Type B pancreatic cell (in vitro differentiated cells): Measurements from ENCODE around the gene LRRFIP1. TPM values are rescaled to one million over a fixed set of nuclear protein-coding genes. Genes with fewer than 3 reads are reported as not detected.
"Not testable (repeated sequence)": the region's sequence is repeated elsewhere in the genome, so short reads cannot be mapped to it uniquely, and the experiment has no call there.

ENCODE experiments used
- DNase-seq: peaks from one replicate; pipeline ENCODE4 v3.0.0; 2021; ENCODE audit warnings: mixed read lengths; ENCODE audit not compliant: unreplicated experiment; ENCODE audit errors: extremely low spot score
- H3K27ac Mint-ChIP-seq: 2 replicates; pipeline ENCODE4 v1.8.0; 2021; ENCODE audit warnings: mild to moderate bottlenecking, mixed read lengths
- H3K27me3 Mint-ChIP-seq: 2 replicates; pipeline ENCODE4 v1.8.0; 2021; ENCODE audit warnings: mixed read lengths
- H3K36me3 Mint-ChIP-seq: 2 replicates; pipeline ENCODE4 v1.8.0; 2021; ENCODE audit warnings: mixed read lengths
- H3K4me1 Mint-ChIP-seq: one replicate; pipeline ENCODE4 v1.8.0; 2021; ENCODE audit warnings: mixed read lengths; ENCODE audit not compliant: unreplicated experiment
- H3K4me3 Mint-ChIP-seq: 2 replicates; pipeline ENCODE4 v1.8.0; 2021; ENCODE audit warnings: mild to moderate bottlenecking, mixed read lengths
- H3K9me3 Mint-ChIP-seq: 2 replicates; pipeline ENCODE4 v1.8.0; 2021; ENCODE audit warnings: mixed read lengths
- CTCF ChIP-seq: fragments of 200-600 bp; sonication (generic); conservative IDR thresholded peaks from 2 replicates; pipeline ENCODE4 v1.5.0; 2021; ENCODE audit warnings: antibody characterized with exemption, mild to moderate bottlenecking
- total RNA-seq: library from RNA; stranded (reverse); gene quantifications from 2 replicates; pipeline ENCODE4 v1.2.1, GENCODE V29; 2021; ENCODE audit warnings: low replicate concordance

LRRFIP1 gene
- total RNA-seq, 1 donor from 2014 or later: 53.8 TPM

GRCh38 chr2:237591141-237591881 is 36.1 kb upstream of the LRRFIP1 start:
- no peaks in the 10 kb centered on the region for H3K27me3 Mint-ChIP-seq
- H3K36me3 Mint-ChIP-seq: no peaks in the 10 kb centered on the region
- H3K27ac Mint-ChIP-seq: peak overlapping the region; percentile 81
- peak overlapping the region; percentile 86 for H3K4me3 Mint-ChIP-seq
- no peak for TF ChIP-seq CTCF
- no peak for DNase-seq
- peaks cover 5% of the 10 kb centered on the region for H3K9me3 Mint-ChIP-seq
- peaks cover 25% of the 10 kb centered on the region for H3K4me1 Mint-ChIP-seq

- no peak for DNase-seq
- H3K4me3 Mint-ChIP-seq: no peak overlapping the region
- no peak for TF ChIP-seq CTCF
- H3K4me1 Mint-ChIP-seq: peaks cover 25% of the 10 kb centered on the region
- no peak overlapping the region for H3K27ac Mint-ChIP-seq
- no peaks in the 10 kb centered on the region for H3K27me3 Mint-ChIP-seq
- peaks cover 1% of the 10 kb centered on the region for H3K9me3 Mint-ChIP-seq
- no peaks in the 10 kb centered on the region for H3K36me3 Mint-ChIP-seq
Observed at GRCh38 chr2:237592425-237592980, 34.9 kb upstream of the LRRFIP1 start.

- Mint-ChIP-seq H3K27me3 (no peaks in the 10 kb centered on the region), H3K27ac (no peak overlapping the region), H3K4me1 (peaks cover 25% of the 10 kb centered on the region), H3K9me3 (no peaks in the 10 kb centered on the region), H3K36me3 (no peaks in the 10 kb centered on the region), H3K4me3 (no peak overlapping the region)
- DNase-seq: no peak
- no peak for TF ChIP-seq CTCF
Observed at GRCh38 chr2:237593036-237593435, 34.4 kb upstream of the LRRFIP1 start.

- DNase-seq: no peak
- no peak for TF ChIP-seq CTCF
- Mint-ChIP-seq H3K9me3 (no peaks in the 10 kb centered on the region), H3K27me3 (peaks cover 3% of the 10 kb centered on the region), H3K4me1 (peaks cover 29% of the 10 kb centered on the region), H3K36me3 (no peaks in the 10 kb centered on the region), H3K4me3 (no peak overlapping the region), H3K27ac (no peak overlapping the region)
Observed at GRCh38 chr2:237593596-237594320, 33.6 kb upstream of the LRRFIP1 start.

- Mint-ChIP-seq H3K27me3 (peaks cover 3% of the 10 kb centered on the region), H3K4me3 (peak overlapping the region; percentile 4), H3K9me3 (no peaks in the 10 kb centered on the region), H3K27ac (peak overlapping the region; percentile 11), H3K36me3 (no peaks in the 10 kb centered on the region), H3K4me1 (peaks cover 29% of the 10 kb centered on the region)
- TF ChIP-seq CTCF: no peak
- DNase-seq: no peak
Observed at GRCh38 chr2:237594514-237594871, 32.9 kb upstream of the LRRFIP1 start.

GRCh38 chr2:237595829-237596519 is 31.4 kb upstream of the LRRFIP1 start:
- not testable (repeated sequence) for H3K27me3 Mint-ChIP-seq, H3K36me3 Mint-ChIP-seq, H3K27ac Mint-ChIP-seq, H3K4me3 Mint-ChIP-seq, H3K9me3 Mint-ChIP-seq, DNase-seq
- H3K4me1 Mint-ChIP-seq: peaks cover 28% of the 10 kb centered on the region
